Medulla oblongata (tissue), 1 donor: ENCODE data around the gene GZMA.

Source experiments
- DNase-seq: peaks from one replicate; pipeline ENCODE4 v3.0.0-alpha.2; 2015; ENCODE audit errors: extremely low spot score

The GZMA gene

GRCh38 chr5:55110217-55110616 is 7.8 kb downstream of the GZMA start:
- no peak for DNase-seq

GRCh38 chr5:55113327-55113726 is 10.9 kb downstream of the GZMA start:
- no peak for DNase-seq

GRCh38 chr5:55114061-55114460 is 11.6 kb downstream of the GZMA start:
- no peak for DNase-seq

DNA sequence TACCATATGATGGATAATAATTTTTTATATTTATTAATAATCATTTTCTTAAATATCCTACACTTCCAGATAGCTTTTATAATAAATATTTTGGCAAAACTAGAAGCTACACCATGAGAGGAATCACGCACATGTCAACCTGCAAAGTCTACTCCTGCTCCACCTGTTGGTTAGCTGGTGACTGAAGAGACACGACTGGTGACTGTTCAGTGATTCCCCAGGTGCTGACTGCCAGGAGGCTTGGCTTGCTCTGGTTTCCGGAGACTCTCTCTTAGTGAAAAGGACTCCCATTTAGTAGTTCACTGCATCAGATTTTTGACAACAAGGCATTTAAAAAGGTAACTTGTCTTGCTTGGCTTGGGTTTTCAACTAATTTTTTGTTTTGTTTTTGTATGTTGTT is 20.9 kb downstream of the GZMA start:
- no peak for DNase-seq

- no peak for DNase-seq
Observed at GRCh38 chr5:55134053-55134722, 31.7 kb downstream of the GZMA start.

DNA sequence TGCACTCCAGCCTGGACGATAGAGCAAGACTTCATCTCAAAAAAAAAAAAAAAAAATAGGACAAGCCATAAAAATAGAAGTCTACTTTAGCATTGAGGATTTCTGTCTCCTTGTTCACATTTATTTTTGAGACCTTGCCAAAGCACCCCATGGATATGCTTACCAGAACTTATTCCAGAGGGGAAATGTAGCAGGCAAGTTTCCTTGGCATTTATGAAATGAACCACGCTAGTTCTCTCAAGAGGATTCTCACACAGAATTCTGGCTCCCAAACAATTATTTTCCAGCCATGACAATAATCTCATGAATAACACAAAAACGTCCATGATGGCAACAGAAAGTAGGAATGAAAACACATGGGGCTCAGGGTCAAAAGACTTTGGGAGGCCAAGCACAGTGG is 34.1 kb downstream of the GZMA start:
- DNase-seq, result no peak

DNA sequence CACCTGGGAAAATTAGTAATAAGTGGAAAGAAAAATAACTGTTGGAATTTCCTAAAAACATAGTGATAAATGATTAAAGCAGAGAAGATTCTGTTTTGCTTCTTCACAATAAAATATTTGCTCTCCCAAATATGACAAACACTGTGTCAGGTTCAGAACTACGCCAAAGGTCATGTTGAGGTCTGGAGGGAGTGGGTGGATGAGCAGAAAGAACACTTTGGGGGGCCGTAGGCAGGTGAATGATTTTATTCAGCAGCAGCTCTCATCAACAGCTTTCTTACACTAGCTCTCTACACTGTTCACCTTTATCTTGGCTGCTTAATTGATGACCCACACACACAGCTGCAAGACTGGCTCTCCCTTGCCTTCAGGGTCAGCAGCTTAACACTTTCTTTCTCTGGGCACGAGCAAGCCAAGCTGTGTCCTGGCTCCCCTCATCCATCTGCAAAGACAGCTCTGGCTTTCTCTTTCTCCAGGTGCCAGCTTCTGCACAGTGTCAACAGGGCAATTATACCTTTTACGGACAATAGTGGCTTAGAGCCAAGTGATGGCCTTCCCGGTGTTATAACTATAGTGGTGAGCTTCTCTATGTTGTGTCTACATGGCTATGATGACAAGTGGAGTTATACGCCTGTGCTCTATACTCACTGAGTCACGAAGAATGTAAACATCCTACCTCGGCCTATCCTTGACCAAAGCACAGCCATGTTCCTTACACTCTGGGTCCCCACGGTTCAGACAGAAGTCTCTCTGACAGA is 38.6 kb downstream of the GZMA start:
- DNase-seq, result no peak

GRCh38 chr5:55141945-55142690 is 39.7 kb downstream of the GZMA start:
- no peak for DNase-seq

DNA sequence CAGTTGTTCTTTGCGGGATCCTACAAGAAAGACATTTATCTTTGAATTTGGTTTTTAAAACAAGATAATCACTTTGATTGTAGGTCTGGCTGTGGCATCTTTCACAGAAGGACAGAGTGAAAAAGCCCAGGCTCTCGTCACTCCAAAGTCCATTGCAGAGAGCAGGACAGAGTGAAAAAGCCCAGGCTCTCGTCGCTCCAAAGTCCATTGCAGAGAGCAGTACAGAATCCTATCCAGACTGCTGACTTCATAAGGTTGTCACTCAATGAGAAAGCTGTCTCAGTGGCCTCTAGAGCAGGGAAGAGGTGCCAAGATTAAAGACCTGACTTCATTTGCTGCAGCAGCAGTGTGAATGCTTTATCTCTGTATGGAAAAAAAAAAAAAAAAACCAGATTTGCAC is 41.2 kb downstream of the GZMA start:
- no peak for DNase-seq

DNA sequence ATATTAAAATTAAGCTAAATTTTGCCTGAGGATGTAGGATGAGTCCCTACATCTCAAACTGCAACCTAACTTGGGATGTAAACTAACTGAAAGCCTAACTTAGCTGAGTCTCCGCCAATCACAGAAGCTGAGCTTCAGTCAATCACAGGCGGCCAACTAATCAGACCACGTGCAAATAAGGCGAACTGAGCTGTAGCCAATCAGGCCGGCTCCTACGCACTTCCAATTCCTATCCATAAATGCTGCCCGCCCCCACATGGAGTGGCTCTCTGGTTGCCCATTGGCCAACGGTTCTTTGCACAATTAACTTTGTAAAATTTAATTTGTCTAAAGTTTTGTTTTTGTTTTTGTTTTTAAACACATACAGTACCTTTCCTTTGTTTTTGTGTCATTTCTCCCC is 43.6 kb downstream of the GZMA start:
- no peak for DNase-seq

GRCh38 chr5:55146543-55147151 is 44.2 kb downstream of the GZMA start:
- DNase-seq, result peak; percentile 92

DNA sequence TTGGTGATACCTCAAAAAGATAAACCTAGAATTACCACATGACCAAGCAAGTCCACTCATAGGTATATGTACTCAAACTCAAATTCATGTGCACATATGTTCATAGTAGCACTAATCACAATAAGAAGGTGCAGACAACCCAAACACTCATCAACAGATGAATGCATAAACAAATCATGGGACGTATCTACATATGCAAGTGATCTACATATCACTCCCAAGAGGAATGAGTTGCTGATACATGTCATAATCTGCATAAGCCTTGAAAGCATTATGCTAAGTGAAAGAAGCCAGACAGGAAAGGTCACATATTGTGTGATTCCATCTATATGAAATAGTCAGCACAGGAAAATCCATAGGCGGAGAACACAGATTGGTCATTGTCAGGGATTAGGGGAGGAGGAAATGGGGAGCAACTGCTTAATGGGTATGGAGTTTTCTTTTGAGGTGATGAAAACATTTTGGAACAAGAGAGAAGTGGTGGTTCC is 46.9 kb downstream of the GZMA start:
- DNase-seq, result no peak

GRCh38 chr5:55151923-55152842 is 49.7 kb downstream of the GZMA start:
- DNase-seq, result no peak

GRCh38 chr5:55154873-55155272 is 52.4 kb downstream of the GZMA start:
- no peak for DNase-seq
